Ishikawa (cell line): ENCODE results near the gene GRB10.

ENCODE experiments used
- CEBPB ChIP-seq: IDR thresholded peaks from 2 replicates; pipeline ENCODE4 v1.6.1; 2012
- CREB1 ChIP-seq: IDR thresholded peaks from 2 replicates; pipeline ENCODE4 v1.6.1; 2012; ENCODE audit warnings: low read depth
- EGR1 ChIP-seq: IDR thresholded peaks from 2 replicates; pipeline ENCODE4 v1.6.1; 2012
- EP300 ChIP-seq: IDR thresholded peaks from 2 replicates; pipeline ENCODE4 v1.6.1; 2012; ENCODE audit warnings: borderline replicate concordance
- FOXM1 ChIP-seq: IDR thresholded peaks from 2 replicates; pipeline ENCODE4 v1.6.1; 2012; ENCODE audit warnings: low read depth, borderline replicate concordance
- NFIC ChIP-seq: IDR thresholded peaks from 2 replicates; pipeline ENCODE4 v1.6.1; 2012
- RAD21 ChIP-seq: IDR thresholded peaks from 2 replicates; pipeline ENCODE4 v1.6.1; 2012; ENCODE audit warnings: low read depth
- TAF1 ChIP-seq: IDR thresholded peaks from 2 replicates; pipeline ENCODE4 v1.6.1; 2012; ENCODE audit warnings: low read depth, mild to moderate bottlenecking
- TCF12 ChIP-seq: IDR thresholded peaks from 2 replicates; pipeline ENCODE4 v1.6.1; 2012; ENCODE audit warnings: low read depth
- TEAD4 ChIP-seq: IDR thresholded peaks from 2 replicates; pipeline ENCODE4 v1.6.1; 2012
- YY1 ChIP-seq: IDR thresholded peaks from 2 replicates; pipeline ENCODE4 v1.6.1; 2012; ENCODE audit warnings: low read depth
- ZBTB7A ChIP-seq: IDR thresholded peaks from 2 replicates; pipeline ENCODE4 v1.6.1; 2012; ENCODE audit warnings: low read depth
- TF ChIP-seq, protein P1 (sequence below): IDR thresholded peaks from 2 replicates; pipeline ENCODE4 v1.6.1; 2012
- TF ChIP-seq, protein P2 (sequence below): IDR thresholded peaks from 2 replicates; pipeline ENCODE4 v1.6.1; 2012
- TF ChIP-seq, protein P3 (sequence below): IDR thresholded peaks from 2 replicates; pipeline ENCODE4 v1.6.1; 2012; ENCODE audit warnings: low read depth, mild to moderate bottlenecking

Gene GRB10

DNA sequence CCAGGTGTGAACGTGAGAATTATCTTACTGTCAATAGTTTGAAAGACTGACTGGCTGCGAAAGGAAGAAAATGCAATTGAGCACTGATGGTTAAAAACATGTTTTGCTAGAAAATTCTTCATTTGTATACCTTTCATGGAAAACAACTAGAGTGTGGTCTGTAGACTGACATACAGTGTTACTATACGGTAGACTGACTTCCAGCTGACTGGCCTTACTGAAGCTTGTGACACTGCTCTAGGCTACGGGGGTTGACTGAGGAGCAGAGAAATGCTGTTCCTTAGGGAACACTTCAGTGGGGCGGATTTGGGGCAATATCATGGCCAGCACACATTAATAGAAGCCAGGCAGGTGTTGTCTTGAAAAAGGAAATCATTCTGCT is 191.6 kb downstream of the GRB10 start:
- no peak for TF ChIP-seq ZBTB7A
- no peak for TF ChIP-seq FOXM1
- no peak for TF ChIP-seq TAF1
- TF ChIP-seq CREB1 = no peak
- TF ChIP-seq TEAD4 = no peak
- no peak for TF ChIP-seq NFIC
- no peak for TF ChIP-seq RAD21
- TF ChIP-seq EGR1 = no peak
- TF ChIP-seq CEBPB = no peak
- TF ChIP-seq, protein P1, sequence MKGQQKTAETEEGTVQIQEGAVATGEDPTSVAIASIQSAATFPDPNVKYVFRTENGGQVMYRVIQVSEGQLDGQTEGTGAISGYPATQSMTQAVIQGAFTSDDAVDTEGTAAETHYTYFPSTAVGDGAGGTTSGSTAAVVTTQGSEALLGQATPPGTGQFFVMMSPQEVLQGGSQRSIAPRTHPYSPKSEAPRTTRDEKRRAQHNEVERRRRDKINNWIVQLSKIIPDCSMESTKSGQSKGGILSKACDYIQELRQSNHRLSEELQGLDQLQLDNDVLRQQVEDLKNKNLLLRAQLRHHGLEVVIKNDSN = no peak
- no peak for TF ChIP-seq EP300
- no peak for TF ChIP-seq TCF12

DNA sequence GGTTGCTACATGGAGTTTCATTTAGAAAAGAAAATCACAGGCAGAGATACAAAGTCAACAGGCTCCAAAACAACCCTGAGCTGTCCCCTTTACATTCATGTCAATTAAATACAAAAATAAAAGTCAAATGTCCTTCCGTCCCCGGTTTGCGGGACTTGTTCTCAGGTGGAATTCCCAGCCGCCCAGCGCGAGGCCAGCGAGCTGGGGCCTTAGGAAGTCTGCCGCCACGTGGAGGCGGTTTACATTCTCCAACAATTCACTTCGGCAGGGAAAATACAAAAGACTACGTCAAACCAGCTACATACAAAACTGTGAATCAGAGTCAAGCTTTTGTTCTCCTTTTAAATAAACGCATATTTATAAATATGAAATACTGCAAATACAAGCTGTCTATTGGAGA is 192.2 kb downstream of the GRB10 start:
- TF ChIP-seq RAD21 (no peak), TCF12 (no peak), NFIC (no peak)
- TF ChIP-seq, protein P2, sequence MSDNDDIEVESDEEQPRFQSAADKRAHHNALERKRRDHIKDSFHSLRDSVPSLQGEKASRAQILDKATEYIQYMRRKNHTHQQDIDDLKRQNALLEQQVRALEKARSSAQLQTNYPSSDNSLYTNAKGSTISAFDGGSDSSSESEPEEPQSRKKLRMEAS = no peak
- TF ChIP-seq, protein P1 = no peak
- TF ChIP-seq, protein P3, sequence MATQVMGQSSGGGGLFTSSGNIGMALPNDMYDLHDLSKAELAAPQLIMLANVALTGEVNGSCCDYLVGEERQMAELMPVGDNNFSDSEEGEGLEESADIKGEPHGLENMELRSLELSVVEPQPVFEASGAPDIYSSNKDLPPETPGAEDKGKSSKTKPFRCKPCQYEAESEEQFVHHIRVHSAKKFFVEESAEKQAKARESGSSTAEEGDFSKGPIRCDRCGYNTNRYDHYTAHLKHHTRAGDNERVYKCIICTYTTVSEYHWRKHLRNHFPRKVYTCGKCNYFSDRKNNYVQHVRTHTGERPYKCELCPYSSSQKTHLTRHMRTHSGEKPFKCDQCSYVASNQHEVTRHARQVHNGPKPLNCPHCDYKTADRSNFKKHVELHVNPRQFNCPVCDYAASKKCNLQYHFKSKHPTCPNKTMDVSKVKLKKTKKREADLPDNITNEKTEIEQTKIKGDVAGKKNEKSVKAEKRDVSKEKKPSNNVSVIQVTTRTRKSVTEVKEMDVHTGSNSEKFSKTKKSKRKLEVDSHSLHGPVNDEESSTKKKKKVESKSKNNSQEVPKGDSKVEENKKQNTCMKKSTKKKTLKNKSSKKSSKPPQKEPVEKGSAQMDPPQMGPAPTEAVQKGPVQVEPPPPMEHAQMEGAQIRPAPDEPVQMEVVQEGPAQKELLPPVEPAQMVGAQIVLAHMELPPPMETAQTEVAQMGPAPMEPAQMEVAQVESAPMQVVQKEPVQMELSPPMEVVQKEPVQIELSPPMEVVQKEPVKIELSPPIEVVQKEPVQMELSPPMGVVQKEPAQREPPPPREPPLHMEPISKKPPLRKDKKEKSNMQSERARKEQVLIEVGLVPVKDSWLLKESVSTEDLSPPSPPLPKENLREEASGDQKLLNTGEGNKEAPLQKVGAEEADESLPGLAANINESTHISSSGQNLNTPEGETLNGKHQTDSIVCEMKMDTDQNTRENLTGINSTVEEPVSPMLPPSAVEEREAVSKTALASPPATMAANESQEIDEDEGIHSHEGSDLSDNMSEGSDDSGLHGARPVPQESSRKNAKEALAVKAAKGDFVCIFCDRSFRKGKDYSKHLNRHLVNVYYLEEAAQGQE = no peak

DNA sequence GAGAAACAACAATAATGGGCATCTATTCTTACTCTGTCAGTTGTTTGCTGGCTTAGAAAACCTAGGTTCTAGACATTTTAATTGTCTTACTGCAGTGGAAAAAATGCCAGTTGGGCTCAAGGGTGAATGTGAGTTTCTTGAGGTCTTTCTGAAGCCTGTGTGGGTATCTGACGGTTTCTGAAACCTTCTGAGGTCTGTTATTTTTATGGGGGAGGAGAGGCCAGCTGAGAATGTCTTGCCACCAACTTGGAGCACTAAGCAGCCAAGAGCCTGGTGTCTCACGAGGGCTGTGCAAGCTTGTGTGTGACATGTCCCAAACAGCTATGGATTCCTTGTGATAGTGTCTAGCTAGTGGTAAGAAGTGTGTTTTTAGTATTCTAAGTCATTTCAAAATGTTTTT is 193.3 kb downstream of the GRB10 start:
- TF ChIP-seq TEAD4 (no peak), FOXM1 (no peak), TAF1 (no peak), RAD21 (no peak), CREB1 (no peak), TCF12 (no peak), YY1 (no peak)
- TF ChIP-seq, protein P3 = no peak
- TF ChIP-seq, protein P1 = no peak

DNA sequence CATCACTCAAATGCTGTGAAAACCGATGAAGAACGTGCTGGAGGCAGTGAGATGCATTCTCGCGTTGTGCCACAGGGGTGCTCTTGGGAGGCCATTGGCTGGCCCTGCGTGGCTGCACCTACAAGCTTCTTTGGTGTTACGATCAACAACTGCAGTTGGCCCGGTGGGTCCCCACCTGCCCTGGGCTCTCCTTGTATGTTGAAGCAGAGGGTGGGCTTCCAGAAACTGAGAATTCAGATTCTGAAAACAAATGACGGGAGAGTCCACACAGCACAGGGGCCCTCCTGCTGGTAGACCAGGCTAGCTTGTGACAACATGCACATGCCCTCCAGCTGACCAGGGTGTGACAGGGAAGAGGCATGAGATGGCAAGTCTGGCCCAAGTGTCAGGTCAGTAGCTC is 193.8 kb downstream of the GRB10 start:
- TF ChIP-seq EGR1 = no peak
- TF ChIP-seq, protein P2 = no peak
- TF ChIP-seq, protein P1 = no peak
- TF ChIP-seq TEAD4 = no peak
- TF ChIP-seq FOXM1 = no peak
- TF ChIP-seq ZBTB7A = no peak
- TF ChIP-seq EP300 = no peak
- TF ChIP-seq TCF12 = no peak
- TF ChIP-seq NFIC = no peak
- no peak for TF ChIP-seq CEBPB
- no peak for TF ChIP-seq YY1
- TF ChIP-seq RAD21 = no peak
- no peak for TF ChIP-seq CREB1

DNA sequence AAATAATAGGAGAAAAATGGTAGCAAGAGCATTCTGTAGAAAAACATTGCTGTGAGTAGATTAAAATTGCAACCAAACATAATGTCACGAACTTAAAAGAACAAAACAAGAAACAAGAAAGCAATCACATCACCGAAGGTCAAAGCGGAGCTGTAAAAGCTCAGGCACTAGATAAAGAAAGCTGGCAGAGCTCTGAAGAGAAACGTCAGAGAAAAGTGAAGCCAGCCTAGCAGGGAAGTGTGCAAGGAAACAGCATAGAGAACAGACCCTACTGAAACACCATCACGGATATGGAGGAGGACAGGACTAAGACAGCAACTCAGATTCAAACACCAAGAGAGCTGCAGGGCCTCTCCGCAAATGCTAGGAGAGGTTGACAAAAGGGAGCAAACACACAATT is 195.0 kb downstream of the GRB10 start:
- TF ChIP-seq, protein P1 = no peak
- TF ChIP-seq NFIC = no peak
- TF ChIP-seq, protein P2 = no peak
- no peak for TF ChIP-seq CREB1
- TF ChIP-seq TAF1 = no peak
- TF ChIP-seq EP300 = no peak
- no peak for TF ChIP-seq TEAD4
